HG02938 (cell line): ENCODE results near the gene CCDC154.

Source experiments
- ATAC-seq: cut with Tn5 transposase; IDR thresholded peaks from one replicate; pipeline ENCODE4 v1.9.1; 2021; ENCODE audit warnings: mild to moderate bottlenecking, moderate library complexity; ENCODE audit not compliant: unreplicated experiment

CCDC154 gene

DNA sequence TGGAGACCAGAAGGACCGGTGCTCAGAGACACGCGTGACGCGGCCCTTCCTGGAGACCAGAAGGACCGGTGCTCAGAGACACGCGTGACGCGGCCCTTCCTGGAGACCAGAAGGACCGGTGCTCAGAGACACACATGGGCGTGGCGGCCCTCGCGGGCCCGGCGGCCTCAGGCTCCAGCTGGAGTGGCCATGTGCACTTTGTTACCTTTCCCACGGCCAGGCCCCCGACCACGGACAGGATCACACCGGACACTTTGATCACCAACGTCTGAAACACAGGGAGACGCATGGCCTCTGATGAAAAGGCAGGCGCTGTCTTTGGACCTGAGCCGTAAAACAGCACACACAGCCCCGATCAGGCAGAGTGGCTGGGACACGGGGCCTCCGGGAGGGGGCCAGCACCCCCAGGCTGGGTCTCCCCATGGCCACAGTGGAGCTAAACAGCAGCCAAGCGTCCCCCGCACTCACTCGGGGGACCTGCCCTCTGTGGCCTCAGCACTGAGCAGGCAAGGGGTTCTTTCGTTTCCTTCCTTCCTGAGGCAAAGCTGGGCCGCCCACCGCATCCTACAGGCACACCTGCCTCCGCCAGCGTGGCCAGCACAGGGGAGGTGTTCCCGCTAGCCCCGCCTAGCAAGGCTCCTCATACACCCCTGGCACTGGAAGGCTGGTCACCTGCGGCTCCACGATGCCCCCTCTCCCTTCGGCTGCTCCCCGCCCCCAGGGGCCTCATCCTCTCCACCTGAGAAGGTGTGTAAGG lies 13.3 kb upstream of the CCDC154 start:
- no peak for ATAC-seq

DNA sequence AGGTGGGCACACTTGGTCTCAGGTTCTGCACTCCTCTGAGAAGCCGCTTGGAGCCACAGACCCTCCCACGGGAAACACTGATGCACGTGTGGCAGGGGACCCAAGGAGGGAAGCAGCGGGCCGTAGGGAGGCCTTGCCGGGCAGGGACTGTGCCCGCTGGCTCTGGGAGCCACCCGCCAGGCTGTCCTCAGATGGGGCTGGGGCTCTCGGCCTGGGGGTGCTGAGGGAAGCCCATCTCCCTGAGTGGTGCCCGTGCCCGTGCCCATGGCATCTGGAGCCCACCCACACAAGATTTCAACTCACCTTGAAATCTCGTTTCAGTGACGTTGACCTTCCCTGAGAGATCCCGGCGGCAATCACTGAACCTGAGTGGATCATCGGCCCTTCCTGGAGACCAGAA lies 12.6 kb upstream of the CCDC154 start:
- ATAC-seq = no peak

DNA sequence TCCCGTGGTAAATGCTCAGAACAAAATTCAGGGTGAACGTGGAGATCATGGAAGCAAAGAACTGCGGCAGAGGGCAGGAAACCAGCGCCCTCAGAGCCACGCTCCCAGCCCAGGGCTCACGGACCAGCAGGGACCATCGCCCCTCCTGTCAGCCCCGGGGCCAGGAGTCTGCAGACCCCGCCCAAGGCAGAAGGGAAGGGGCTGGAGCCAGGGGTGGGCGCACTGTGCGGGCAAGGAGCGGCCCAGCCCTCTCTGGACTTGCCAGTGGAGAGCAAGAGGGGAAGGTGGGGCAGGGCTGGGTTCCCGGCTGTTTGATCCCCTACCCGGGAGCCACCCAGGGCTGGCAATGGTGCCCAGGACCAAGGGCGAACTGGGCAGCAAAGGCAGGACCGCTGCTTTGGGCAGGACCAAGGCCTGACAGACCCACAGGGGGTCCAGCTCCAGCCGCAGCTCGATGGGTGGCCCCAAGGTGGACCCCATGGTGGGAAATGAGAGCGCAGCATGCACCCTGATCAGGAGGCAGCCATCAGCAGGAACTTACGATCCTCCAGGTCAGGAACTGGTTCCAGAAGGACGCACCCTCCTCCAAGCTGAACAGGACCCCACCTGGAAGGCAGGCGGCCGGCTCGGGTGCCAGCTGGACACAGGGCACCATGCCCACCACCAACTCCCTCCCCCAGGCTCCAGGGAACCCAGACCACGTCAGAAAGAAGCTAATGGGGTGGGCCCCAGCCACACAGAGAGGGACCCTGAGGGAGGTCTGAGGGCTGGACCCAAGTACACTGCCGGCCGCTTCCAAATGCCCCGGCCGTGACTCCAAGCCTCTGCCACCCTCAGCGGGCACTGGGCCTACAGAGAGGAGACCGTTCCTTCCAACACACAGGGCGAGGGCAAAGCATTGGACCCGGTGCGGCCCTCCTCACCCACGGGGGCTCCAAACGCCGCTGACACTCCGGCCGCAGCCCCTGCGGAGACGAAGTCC lies 11.1 kb upstream of the CCDC154 start:
- no peak for ATAC-seq

DNA sequence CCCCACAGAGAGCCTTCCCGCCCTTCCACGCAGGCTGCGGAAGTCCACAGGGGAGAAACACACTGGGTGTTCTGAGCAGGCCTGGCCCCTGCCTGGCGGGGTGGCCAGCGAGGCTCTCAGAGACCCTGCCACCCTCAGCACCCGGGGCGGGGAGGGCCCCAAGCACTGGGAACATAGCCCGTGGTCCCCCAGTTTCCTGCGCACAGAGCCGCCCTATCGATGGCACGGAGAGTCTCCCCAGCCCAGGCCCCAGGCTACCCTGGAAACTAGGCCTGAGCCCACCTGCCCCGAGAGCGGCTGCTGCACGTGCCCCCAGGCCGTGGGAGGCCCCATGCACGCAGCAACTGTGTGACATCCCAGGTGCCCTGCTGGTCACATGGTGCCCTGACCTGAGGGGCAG lies 10.2 kb upstream of the CCDC154 start:
- no peak for ATAC-seq

DNA sequence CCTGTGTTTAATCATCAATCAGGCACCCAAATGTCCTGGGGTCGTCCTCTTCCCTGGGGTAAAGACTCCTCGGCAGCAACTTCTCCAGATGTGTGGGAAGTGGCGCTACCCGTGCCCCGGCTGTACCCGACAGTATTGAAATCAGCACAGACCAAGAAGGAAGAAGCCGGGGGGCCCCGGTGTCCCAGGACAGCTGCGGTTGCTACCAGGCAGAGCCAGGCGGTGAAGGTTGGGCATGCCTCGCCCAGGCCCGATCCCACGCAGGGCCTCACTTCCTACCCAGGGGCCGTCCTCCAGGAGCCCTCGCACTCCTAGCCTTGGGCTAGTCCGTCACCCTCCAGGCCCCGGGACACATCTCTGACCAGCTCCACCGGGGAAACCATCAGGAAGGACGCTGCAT lies 9.0 kb upstream of the CCDC154 start:
- no peak for ATAC-seq

DNA sequence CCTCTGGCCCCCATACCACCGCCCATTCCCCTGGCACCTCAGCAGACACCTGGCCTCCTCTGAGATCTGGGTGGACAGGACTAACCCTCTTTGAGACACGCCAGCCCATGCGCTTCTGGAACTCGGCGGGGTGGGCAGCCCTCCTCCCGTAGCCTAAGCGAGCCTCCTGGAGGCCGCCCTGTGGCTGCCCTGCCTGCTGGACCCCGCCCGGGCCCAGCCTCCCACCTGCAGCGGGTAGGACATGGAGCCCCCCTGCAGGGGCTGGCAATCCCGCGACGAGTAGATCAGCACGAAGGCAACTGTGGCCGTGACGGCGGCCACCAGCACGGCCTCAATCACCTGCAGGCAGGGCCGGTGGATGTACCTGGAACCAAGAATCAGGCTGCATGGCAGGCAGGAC lies 8.2 kb upstream of the CCDC154 start:
- ATAC-seq = no peak

DNA sequence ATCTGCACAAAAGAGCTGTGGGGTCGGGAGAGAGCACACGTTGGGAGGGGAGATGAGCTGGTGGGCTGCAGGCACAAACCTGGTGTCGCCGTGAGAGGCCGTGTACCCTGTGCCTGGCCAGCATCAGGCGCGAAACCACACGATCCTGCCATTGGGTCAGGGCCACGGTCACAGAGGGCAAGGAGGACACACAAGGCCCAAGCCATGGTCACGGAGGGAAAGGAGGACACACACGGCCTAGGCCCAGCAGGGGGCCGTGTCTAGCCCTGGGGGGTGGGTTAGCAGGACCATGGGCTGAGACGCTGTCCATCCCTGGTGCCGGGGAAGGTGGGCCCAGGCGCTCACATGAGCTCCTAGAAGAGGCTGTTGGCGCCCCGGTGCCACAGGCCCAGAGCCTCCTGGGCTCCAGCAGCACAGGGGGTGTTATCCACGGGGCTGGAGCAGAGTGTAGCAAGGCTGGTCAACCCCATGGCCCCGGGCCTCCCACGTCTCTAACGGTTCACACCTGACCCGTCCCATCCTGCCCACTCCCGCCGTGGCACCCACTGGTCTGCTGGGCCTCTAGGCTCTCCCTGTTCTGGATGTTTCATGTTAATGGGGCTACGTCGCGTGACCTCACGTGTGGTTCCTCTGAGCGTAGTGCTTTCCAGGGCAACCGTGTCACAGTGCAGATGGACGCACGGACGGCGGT lies 7.5 kb upstream of the CCDC154 start:
- no peak for ATAC-seq

DNA sequence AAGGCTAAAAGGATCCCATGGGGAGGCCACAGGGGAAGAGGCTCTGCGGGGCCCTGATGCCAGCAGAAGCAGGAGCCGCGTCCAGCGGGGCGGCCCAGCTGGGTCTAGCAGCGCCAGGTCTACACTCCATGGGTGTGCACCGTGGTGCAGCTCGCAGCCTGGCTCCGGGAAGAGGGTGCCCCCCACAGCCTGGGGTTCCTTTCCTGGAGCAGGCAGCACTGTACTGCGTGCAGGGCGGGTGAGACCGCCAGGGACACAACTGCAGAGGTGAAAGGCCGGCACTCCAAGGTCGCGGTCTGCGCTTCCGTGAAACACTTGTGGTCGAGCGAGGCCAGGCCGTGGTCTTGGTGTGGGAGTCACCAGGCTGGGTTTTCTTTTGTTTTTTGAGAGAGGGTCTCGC lies 6.5 kb upstream of the CCDC154 start:
- no peak for ATAC-seq

DNA sequence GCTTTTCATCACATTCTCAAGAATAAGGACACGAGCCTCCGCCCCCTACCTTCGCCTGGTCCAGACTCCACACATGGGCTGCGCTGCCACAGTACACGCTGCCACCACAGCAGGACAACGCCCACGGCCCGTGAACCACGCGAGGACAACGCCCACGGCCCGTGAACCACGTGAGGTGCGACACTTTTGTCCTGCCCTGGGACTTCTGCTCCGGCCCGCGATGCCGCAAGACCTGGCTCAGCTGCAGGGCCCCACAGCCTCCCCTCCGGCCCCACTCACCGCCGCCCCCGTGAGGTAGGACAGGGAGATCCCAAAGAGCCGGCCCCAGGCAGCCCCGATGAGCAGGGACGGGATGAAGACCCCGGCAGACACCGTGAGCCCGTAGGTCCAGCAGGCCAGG lies 5.9 kb upstream of the CCDC154 start:
- ATAC-seq = no peak

DNA sequence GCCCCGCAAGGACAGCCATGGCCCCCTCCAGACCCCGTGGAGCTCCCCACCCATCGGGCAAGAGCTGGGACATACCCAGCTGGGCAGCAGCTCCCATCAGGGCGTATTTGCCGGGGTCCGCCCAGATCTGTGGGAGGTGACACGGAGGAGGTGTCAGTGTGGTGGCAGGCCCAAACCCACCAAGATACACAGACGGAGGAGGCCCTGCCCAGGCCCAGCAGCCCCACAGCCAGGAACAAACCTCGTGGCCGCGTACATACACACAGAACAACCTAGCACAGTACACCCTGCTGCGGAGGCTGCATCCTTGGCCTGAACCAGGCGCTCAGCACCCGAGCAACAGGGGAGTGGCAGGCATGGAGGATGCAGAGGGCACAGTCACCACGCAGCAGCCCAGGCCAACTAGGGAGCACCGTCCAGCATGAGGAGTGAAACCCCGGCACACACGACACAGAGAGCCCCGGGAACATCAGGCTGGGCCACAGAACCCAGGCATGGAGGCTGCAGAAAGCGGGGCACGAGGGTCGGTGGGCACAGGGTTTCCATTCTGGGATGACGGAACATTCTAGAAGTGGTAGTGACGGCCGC lies 4.9 kb upstream of the CCDC154 start:
- no peak for ATAC-seq

DNA sequence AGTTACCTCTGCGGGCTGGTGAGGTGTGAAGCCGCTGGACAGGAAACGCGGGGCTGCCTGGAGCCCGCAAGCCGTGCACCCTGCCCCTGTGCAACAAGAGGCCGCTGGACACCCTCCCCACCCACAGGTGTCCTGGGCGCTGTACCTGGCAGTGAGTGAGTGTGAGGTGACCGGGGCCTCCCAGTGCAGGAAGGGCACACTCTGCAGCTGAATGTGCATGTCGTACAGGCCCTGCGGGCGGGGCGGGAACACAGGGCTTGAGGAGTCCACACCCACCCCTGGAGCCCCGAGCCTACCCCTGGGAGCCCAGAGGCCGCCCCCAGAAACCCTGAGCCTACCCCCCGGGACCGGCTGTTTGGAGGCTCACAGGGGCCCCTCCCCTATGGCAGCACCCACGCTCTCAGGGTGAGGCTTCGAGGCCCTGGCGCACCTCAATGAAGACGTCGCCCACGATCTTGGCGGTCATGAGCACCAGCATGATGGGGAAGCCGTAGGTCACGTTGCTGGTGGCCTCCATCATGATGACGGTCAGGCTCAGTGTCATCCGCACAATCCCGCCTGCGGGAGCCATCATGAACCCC lies 4.3 kb upstream of the CCDC154 start:
- no peak for ATAC-seq

DNA sequence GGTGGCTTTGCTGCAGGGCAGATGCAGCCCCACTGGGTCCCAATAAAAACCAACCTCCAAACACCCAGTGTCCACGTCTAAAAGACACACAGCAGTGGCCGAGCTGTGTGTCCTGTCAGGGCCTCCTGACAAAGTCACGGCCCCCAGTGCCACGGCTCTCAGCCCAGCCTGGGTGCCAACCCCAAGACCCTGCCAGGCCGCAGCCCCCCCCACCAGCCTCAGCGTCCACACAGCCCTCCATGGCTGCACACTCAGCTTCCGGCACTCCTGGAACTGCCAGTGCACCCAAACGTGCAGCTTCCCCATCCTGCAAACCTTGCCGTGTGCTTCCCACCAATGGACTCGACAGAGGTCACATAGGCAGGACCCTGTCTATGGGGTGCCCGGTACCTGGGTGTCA lies 3.6 kb upstream of the CCDC154 start:
- ATAC-seq = no peak

DNA sequence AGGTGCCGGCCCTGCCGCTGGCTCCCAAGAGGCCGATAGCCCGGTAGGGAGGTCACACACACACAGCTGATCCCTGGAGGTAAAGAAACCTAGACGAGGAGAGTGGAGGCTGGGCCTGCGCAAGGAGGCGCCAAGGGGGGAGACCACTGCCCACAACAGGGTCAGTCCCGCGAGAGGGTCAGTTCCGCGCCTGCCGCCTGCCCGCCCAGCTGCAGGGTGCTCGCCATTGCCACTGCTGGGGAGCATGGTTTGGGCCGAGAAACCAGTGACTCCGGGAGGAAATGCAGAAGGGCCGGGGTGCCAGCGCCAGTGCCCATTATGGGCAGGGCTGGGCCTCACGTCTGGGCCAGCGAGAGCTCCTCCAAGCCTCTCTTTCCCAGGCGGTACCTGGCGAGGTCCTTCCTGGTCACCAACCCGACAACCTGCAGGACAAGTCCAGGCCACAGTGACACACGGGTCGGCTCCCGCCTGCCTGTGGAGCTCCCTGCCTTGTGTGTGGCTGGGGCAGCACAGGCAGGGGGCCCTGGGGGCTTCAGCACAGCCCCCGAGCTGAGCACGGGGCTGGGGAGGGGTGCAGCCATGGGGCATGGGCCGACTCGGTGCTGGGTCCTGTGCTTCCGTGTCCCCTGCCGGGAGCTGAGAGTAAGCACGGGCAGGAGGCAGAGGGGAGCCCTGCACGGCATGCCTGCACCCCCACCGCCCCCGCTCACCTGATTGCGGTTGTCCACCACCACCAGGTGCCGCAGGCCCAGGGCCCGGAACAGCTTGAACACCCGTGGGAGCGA lies 2.1 kb upstream of the CCDC154 start:
- no peak for ATAC-seq

DNA sequence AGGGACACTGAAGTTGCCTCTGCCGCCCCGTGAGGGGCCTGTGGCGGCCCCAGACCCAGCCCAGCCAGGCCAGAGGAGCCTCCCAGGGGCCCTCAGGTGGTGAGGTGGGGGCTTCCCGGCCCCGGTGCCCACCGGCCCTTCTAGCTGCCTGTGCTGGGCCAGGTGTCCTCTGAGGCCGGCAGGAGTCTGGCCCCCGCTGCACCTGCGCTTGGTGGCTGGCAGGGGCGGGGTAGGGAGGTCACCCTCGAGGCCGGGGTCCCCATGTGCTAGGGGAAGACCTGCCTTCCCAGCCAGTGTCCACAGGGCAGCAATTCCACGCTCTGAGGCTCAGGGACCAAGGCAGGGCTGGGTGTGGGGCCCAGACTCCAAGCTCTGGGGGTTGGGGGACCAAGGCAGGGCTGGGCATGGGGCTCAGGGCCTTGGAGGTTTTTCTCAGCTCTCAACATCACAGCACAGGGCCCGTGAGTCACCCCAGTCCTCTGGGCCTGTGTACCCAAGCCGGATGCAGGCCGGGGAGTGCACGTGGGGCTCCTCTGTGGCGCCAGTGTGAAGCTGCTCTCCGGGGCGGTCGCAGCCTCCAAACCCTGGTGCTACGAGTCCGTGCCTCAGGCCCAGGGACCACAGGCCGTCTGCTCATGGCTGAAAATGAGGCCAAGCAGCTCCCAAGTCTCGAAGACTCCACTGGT lies 1.3 kb upstream of the CCDC154 start:
- ATAC-seq = no peak

DNA sequence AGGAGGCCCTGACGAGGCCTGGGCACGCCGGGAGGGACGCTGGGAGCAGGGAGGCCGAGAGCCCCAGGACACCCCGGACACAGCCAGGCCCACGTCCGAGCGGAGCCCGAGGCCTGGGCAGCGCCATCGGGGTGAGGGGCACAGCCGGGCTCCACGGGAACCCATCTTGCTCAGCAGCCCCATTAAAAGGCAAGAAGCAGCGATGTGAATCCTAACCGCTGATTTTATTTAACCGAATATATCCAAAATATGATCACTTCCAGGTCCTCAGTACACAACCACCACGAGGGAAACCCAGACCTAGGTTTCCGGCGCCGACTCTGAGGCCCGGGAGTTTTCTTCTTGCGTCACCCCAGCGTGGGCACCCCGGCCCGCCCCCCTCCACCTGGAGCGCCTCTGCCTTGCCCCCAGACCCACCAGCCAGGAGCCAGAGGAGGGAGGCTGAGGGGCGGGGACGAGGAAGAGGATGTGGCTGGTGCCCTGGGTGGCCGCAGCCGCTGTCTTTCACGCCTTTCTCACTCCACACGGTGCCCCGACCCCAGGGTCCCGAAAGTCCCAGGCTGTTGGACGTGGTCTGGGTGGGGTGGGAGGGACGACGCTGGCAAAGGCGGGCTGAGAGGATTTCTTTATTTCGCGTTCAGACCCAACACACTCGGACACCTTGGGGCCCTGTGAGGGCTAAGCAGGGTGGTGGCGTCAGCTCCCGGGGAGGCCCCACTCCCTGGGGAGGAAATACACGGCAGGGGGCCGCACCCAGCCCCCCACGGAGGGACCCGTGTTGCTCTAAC lies 568 bp upstream of the CCDC154 start:
- ATAC-seq = no peak

DNA sequence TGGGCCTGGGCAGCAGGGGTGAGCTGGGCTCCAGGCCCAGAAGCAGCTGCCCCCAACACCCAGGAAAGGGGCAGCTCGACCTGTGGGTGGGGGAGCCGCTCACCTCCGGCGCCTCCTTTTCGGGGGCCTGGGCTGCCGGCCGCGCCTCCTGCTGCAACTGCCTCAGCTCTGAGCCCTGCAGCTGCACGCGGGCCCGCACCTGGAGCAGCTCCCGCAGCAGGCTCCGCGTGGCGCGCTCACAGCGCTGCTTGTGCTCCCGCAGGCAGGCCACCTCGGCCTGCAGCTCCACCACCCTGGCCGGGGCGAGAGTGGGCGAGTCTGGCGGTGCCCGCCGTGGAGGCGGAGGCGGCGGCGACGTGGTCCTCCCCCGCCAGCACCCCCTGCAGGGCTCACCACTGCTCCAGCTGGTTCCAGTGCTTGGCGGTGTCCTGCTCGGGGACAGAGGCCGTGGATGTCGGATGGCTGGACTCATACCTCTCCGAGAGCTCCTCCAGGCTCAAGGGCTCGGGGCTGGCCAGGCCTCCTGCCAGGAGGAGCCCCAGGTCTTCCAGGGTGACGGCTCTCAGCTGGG lies 868 bp downstream of the CCDC154 start:
- no peak for ATAC-seq

DNA sequence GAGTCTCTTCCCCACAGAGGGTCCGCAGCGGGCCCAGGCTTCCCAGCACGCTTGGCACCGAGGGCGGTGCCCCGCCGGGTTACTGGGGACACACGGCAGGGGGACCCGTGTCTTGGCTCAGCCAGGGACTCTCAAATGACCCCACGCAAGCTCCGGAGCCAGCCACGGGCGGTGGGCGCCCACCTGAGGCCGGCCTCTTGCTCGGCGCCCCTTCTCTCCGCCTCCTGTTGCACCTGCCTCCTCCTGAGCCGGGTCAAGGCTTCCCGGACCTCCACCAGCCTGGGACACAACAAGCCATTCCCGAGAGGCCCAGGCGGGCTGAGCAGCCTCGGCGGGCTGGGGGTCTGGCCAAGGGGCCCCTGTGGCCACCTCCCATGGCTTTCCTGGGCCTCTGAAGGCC lies 1.7 kb downstream of the CCDC154 start:
- no peak for ATAC-seq

DNA sequence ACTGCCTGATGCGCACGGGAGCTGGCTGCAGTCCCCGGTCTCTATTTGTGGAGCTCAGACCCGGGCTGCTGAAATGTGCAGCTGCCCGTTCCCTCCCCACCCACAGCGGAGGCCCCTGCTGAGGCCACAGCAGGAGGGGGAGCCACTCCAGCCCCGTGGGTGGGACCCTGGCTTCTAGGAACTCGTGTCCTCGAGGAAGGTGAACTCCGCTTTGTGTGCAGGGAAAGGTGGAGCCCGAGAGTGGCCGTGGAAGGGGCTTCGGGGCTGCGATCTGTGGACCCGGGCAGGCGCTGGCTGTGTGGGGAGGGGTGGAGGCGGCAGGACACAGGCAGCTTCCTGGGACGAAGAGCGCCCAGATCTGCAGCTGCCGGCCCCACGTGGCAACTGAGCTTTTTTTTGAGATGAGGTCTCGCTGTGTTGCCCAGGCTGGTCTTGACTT lies 2.9 kb downstream of the CCDC154 start:
- no peak for ATAC-seq
